ENCODE measurements around the gene ZC3H12A. TPM values are rescaled to one million over a fixed set of nuclear protein-coding genes. Genes with fewer than 3 reads are reported as not detected.

Gene ZC3H12A
- total RNA-seq, 1 experiment from 2014 or later, result 6.7 TPM

DNA sequence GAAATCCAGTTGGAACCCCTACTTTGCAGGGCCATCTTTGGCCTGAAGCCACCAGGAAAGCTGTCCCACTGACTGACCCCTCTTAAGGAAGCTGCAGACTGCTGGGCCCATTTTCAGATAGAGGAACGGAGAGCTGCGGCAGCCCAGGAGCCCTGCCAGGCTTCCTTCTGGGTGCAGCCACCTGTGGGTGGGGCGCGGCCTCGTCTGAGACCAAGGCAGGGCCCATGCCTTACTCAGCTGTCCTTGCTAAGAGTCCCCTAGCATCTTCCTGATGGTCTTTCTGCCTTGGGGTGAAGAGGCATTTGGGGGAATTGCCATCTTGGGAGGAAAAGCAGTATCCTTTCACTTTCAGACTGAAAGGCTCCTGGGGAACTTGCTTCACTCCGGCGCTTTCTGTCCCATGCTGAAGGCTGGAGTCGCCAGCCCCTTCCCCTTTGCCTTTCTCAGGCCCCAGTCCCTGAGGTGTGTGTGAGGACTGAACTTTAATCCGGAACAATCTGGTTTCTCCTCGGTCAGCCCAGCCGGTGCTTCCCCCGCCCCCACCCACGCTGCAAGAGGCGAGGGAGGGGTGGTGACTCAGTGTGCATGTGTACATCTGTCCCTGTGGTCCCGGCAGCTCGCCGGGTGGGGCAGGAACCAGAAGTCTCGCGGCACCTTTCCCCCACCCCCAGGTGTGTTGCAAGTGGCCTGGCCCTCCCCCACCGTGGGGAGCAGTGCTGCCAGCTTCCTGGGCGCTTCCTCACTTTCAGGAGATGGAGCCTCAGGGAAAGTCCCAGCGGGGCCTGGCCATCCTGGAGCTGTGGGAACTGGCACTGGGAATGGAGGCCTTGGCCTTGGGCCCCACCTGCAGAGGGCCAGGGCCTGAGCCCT lies 5.1 kb downstream of the ZC3H12A start:
- H3K4me1 ChIP-seq (ENCODE audit: insufficient read depth, low read length), result peaks cover 10% of the 10 kb centered on the region; the same call in 1 of the 2 replicates

More for the DNA sequence above, 5.1 kb downstream of the ZC3H12A start:
- H3K27me3 ChIP-seq (ENCODE audit: insufficient read depth, low read length), result no peaks in the 10 kb centered on the region
- H3K4me2 ChIP-seq (ENCODE audit: insufficient read depth, insufficient read length, low read length), result no peak overlapping the region
- H3K4me3 Mint-ChIP-seq, result no peak overlapping the region
- H2BK15ac ChIP-seq (ENCODE audit: low read depth, low read length), result no peak overlapping the region
- H4K8ac ChIP-seq (replicated peaks; ENCODE audit: insufficient read length, low read depth, low read length), result no peak overlapping the region
- TF ChIP-seq, protein P1, sequence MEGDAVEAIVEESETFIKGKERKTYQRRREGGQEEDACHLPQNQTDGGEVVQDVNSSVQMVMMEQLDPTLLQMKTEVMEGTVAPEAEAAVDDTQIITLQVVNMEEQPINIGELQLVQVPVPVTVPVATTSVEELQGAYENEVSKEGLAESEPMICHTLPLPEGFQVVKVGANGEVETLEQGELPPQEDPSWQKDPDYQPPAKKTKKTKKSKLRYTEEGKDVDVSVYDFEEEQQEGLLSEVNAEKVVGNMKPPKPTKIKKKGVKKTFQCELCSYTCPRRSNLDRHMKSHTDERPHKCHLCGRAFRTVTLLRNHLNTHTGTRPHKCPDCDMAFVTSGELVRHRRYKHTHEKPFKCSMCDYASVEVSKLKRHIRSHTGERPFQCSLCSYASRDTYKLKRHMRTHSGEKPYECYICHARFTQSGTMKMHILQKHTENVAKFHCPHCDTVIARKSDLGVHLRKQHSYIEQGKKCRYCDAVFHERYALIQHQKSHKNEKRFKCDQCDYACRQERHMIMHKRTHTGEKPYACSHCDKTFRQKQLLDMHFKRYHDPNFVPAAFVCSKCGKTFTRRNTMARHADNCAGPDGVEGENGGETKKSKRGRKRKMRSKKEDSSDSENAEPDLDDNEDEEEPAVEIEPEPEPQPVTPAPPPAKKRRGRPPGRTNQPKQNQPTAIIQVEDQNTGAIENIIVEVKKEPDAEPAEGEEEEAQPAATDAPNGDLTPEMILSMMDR (conservative IDR thresholded peaks at IDR 0.05), result no peak
- H3K23ac ChIP-seq (ENCODE audit: insufficient read length, low read depth, low read length), result no peak overlapping the region
- H3K79me2 ChIP-seq (ENCODE audit: insufficient read depth, low read length), result peaks cover 3% of the 10 kb centered on the region; the same call in 1 of the 2 replicates
- no peak overlapping the region for H3K56ac ChIP-seq (ENCODE audit: insufficient read length, low read depth, low read length)
- H4K20me1 ChIP-seq (ENCODE audit: control insufficient read depth, insufficient read depth, insufficient read length), result no peaks in the 10 kb centered on the region
- H3K14ac ChIP-seq (ENCODE audit: insufficient read depth, low read length), result no peak overlapping the region
- no peak overlapping the region for H4K5ac ChIP-seq (ENCODE audit: insufficient read length, low read depth, low read length)
- H3K27me3 Mint-ChIP-seq (ENCODE audit: low read depth), result no peaks in the 10 kb centered on the region; the same call in 1 of the 2 replicates
- H3K36me3 Mint-ChIP-seq (ENCODE audit: insufficient read depth in 1 of 3, low read depth in 3 of 3), result peaks cover 18 to 45% (median 28%) of the 10 kb centered on the region in 3 experiments; a peak in 6 of 7 replicates
- no peak overlapping the region for H2BK12ac ChIP-seq (ENCODE audit: insufficient read length, low read depth, low read length)
- H3K4me1 Mint-ChIP-seq, result peaks cover 30 to 44% of the 10 kb centered on the region in 2 experiments
- H3K79me1 ChIP-seq (ENCODE audit: insufficient read depth, low read depth, low read length, poor library complexity, severe bottlenecking), result no peaks in the 10 kb centered on the region
- peaks cover 7% of the 10 kb centered on the region for H3K23me2 ChIP-seq (ENCODE audit: insufficient read length, low read depth, low read length, poor library complexity, severe bottlenecking)
- H2BK120ac ChIP-seq (ENCODE audit: low read depth, low read length, poor library complexity, severe bottlenecking), result no peak overlapping the region
- H2BK20ac ChIP-seq (ENCODE audit: low read depth, low read length, poor library complexity, severe bottlenecking), result no peak overlapping the region
- H3K18ac ChIP-seq (ENCODE audit: insufficient read length, low read depth, low read length), result no peak overlapping the region
- H2AK5ac ChIP-seq (ENCODE audit: insufficient read length, low read length), result no peak overlapping the region
- peak overlapping the region in 2 of 3 experiments; percentile 44 to 53; a peak in 2 of 7 replicates for H3K27ac Mint-ChIP-seq
- no peak overlapping the region for H2BK5ac ChIP-seq (ENCODE audit: insufficient read length, low read length)
- no peak overlapping the region for H3K4ac ChIP-seq (ENCODE audit: low read depth, low read length)
- H4K91ac ChIP-seq (ENCODE audit: insufficient read length, low read depth, low read length), result no peak overlapping the region
- H3K27ac ChIP-seq (ENCODE audit: insufficient read length, low read depth, low read length), result no peak overlapping the region
- H3T11ph ChIP-seq (ENCODE audit: low read length), result no peak overlapping the region
- whole genome bisulfite sequencing (ENCODE audit: extremely low coverage, insufficient read length, low lambda C conversion rate), result no CpG with 5 or more reads among the region's 22 CpGs
- H3K9me3 ChIP-seq (ENCODE audit: control insufficient read depth, low read depth, low read length), result no peaks in the 10 kb centered on the region
- no peak for DNase-seq
- no peak overlapping the region for H2AFZ ChIP-seq (ENCODE audit: low read length)
- no peak overlapping the region for H3K9ac ChIP-seq (ENCODE audit: extremely low read depth, insufficient read length, low read length)
- H3K9me3 Mint-ChIP-seq, result no peaks in the 10 kb centered on the region

Measured in H9 (cell line).